HG02884 (cell line): ENCODE data around the gene ST3GAL3.

Experiments
- ATAC-seq: cut with Tn5 transposase; IDR thresholded peaks from one replicate; pipeline ENCODE4 v1.9.1; 2021; ENCODE audit warnings: mild to moderate bottlenecking, moderate library complexity; ENCODE audit not compliant: unreplicated experiment

Gene ST3GAL3

DNA sequence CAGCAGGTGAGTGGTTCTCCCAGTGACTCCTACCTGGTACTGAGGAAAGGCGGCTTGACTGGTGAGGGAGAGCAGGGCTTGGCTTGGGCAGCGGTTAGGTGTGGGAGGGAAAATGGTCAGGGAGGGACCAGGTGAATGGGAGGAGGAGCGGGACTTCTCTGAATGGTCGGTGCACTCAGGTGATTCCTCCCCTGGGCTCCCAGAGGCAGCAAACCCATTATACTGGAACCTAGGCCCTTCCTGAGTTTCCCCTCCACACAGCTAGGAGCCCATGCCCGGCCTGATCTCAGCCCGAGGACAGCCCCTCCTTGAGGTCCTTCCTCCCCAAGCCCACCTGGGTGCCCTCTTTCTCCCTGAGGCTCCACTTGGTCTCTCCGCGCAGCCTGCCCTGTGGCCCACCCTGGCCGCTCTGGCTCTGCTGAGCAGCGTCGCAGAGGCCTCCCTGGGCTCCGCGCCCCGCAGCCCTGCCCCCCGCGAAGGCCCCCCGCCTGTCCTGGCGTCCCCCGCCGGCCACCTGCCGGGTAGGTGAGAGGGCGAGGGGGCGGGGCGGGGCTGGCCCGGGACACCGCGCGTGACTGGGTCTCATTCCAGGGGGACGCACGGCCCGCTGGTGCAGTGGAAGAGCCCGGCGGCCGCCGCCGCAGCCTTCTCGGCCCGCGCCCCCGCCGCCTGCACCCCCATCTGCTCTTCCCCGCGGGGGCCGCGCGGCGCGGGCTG lies 228.5 kb downstream of the ST3GAL3 start:
- ATAC-seq, result no peak

DNA sequence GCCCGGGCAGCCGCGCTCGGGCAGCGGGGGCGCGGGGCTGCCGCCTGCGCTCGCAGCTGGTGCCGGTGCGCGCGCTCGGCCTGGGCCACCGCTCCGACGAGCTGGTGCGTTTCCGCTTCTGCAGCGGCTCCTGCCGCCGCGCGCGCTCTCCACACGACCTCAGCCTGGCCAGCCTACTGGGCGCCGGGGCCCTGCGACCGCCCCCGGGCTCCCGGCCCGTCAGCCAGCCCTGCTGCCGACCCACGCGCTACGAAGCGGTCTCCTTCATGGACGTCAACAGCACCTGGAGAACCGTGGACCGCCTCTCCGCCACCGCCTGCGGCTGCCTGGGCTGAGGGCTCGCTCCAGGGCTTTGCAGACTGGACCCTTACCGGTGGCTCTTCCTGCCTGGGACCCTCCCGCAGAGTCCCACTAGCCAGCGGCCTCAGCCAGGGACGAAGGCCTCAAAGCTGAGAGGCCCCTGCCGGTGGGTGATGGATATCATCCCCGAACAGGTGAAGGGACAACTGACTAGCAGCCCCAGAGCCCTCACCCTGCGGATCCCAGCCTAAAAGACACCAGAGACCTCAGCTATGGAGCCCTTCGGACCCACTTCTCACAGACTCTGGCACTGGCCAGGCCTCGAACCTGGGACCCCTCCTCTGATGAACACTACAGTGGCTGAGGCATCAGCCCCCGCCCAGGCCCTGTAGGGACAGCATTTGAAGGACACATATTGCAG lies 229.3 kb downstream of the ST3GAL3 start:
- ATAC-seq, result no peak

DNA sequence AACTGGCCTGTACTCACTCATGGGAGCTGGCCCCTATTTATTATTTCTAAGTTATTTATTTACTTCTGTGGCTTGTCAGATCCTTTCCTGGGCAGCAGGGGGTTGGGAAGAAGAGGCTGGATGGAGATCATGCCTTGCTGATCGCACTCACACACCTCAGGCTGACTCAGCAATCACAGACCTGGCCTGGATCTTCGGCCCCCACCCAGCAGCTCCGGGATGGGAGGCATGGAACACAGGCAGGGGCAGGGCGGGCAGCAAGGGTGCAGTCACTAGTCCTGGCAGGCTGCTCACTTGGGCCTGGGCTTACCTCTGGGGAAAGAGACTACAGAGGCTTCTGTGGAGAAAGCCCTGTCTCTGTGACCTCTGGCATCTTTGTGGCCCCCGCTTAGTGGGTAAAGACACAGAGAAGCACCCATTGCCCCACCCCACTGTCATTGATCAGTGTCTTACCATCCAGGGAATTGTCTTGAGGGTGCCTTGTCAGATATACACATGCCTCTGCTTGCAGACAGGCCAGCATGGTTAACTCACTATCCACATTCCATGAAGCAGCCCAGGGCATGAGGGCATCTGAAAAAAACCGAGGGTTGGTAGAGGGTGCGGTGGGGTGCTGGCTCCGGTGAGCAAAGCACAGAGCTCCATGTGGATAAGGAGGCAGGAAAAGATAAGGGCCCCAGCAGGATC lies 230.0 kb downstream of the ST3GAL3 start:
- ATAC-seq, result no peak

DNA sequence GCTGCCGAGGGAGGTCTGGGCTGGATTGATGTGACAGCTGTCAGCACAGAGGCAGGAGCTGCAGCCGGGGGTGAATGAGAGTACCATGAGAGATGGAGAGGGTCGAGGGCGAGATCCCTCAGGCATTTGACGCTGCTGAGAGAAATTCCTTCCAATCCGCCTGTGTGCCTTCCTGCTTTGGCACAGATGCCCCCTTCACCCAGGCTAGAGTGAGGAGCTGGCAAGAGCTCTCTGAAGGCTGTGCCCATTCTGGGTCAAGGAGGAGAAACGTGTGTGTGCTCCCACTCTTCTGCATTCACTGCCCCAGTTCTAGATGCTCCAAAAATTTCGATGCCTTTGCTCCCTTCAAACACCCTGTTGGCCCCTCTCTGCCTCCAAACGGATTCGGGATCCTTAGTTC lies 231.0 kb downstream of the ST3GAL3 start:
- ATAC-seq, result no peak

DNA sequence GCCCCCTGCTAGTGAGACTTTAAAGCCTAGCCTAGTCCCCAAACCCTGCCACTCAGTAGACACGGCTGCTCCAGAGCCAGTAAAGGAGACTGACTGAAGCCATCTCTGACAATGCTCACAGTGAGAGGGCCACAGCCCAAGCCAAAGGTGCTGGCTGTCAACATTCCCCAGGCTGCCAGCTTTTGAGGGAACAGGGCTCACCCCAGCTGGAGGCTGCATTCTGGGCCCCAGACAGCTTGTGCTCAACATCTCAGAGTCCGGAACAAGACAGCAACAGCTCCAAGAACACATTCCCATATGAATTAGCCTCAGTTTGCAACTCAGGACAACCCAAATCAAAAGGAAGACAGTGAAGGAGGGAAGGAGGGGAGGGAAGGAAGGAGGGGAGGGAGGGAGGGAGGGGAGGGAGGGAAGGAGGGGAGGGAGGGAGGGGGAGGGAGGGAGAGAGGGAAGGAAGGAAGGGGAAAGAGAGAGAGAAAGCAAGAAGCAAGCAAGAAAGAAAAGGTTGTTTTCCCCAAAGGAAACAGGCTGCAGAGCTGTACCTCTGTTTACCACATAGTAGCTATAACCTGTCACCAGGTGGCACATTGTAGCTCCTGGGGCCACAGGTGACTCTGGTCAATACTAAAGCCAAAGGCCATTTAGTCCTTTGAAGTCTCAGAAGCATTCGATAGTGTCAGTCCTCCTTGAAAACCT lies 231.7 kb downstream of the ST3GAL3 start:
- ATAC-seq, result no peak

DNA sequence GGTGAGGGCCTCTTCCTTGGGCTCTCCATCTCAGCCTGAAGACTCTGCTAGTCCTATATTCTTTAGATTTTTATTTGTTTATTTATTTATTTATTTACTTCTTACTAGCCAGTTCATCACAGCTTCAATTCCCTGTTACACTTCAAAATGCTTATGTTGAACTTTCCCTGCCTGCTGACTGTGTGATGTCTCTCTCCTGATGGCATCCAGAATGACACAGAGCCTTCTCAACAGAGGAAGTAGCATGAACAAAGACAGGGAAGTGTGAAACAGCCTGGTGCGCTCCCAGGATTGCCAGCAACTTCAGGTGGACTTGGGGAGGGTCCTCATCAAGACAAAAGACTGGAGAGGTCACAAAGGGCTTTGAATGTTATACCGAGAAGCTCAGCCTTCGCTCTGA lies 235.1 kb downstream of the ST3GAL3 start:
- ATAC-seq, result no peak

DNA sequence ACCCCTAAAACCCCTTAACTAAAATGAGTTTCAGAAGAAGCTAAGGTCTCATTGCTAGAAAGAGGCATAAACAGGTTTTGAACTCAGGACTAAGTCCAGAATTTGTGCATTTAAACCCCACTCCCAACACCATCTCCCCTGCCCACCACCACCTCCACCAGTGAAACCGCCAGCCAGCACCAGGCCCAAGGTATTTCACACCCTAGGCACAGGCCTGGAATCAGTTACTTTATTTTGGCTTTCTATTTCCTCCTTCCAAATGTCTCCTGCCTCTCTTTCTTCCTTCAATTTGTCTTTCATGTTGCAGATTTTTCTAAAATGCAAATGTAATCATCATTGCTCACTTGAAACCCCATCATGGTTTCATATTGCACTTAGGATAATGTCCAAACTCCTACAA lies 237.5 kb downstream of the ST3GAL3 start:
- no peak for ATAC-seq

DNA sequence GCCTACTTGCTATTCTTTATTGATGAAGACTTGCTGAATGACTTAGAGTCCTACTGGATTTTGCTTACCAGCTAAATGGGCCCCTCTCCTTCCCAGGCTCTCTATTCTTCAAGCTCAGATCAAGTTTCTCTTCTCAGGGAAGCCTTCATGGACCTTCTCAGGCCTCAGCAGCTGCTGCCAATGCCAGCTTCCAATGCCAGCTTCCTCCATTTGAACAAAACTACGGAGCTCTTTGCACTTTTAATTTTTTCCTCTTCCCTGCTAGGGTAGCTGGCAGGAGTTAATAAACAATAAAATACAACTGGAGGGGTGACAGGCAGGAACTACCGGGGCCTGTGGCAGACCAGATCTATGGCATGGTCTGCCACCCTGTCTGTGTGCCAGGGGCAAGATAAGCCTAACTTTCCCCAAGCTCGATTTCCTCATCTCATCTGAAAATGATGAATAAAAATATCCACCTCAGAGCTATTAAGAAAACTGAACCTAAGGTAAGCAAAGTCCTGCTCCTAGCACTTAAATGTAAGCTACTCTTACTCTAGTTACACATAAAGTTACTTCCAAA lies 238.4 kb downstream of the ST3GAL3 start:
- no peak for ATAC-seq

DNA sequence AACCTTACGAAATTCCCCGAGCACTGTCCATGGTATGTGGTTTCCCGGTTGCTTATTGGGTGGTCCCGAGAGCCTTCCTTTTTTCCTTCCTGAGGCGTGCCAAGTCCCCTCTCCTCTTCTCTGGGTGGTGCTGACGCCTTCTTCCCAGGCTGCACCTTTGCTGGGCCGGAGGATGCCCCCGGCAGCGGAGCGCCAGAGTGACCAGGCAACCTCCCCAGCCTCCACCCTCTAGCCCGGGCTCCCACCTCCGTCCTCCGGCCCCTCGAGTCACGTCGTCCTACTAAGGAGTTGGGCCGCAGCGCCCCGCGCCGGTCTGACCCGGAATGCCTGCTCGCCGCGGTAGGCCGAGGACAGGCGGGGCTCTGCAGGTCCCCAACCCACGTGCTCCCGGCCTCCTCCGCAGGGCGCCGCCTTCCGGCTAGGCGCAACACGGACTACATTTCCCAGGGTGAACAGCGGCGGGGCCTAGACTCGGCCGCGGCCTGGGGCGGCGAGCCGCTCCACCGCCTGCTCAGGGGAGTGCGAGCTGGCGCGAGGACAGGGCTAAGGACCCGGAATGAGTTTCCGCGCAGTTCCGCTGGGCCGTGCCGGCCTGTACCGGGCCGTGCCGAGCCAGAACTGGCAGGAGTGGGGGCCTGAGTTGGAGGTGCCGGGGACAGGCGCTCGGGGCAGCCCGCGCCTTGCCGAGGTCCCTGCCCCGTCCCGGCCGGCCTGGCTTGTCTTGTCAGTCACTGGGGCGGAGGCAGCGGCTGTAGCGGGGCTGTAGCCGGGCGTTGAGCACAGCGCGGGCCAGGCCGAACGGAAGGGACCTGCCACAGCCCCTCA lies 239.1 kb downstream of the ST3GAL3 start, which contains the start of gene IPO13:
IPO13 (plus strand) TSS at position 715 of the 825 bp plus-strand sequence. CDS start 651 bp downstream, outside the sequence.
- ATAC-seq, result peak; percentile 92

DNA sequence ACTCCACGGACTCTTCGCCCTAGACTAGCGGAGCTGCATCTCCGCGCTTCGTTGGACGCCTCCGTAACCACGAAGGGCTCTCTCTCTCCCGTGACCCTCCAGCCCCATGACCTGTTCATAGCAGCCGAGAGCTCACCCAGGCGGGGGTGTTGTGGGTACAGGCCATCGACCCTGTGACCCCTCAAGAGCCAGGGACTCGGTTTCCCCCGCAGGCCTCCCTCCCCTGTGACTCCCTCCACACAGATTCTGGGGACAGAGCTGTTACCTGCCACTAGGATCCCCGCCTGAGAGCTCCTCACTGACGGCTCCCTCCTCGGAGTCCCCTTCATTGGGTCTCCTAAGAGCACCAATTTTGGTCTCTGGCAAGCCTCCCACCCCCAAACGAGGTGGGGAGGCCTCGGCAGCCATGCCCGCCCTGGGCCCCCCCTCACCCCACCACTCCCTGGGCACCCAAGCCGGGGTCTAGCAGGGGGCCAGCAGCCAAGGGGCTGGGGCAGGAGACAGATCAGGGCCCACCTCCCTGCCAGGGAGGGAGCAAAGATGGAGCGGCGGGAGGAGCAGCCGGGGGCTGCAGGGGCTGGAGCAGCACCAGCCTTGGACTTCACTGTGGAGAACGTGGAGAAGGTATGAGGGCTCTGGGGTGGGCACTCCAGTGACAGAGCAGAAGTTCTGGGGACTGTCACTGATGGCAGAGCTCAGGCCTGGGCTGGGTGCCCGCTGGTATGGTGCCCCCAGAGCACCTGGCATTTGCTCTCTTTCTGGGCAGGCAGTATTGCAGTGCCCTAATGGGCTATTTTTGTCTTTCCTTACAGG lies 239.9 kb downstream of the ST3GAL3 start:
- peak; percentile 23 for ATAC-seq

DNA sequence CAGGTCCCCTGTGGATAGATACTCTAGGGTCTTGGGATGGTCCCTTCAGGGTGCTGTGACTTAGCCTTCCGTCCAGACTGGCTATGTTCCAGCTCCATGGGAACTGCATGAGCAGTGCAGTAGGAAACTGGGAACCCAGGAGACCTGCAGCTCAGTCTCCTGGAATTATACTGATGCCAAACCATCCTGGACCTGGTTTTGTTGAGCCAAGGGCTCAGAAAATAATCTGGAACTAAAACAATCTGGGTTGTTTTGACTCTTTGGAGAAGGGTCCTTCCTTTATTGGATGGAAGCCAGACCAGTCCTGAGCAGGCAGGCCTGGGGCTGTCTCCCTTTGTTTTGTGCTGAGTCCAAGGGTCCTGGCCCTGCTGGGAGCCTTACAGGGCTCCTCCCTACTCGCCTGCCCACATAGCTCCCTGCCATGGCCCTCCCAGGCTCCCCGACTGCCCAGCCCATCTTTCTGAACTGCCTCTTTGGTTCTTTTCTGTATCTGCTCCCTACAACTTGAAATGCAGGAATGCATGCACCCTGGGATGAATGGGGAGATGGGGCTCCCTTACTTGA lies 240.6 kb downstream of the ST3GAL3 start:
- no peak for ATAC-seq

DNA sequence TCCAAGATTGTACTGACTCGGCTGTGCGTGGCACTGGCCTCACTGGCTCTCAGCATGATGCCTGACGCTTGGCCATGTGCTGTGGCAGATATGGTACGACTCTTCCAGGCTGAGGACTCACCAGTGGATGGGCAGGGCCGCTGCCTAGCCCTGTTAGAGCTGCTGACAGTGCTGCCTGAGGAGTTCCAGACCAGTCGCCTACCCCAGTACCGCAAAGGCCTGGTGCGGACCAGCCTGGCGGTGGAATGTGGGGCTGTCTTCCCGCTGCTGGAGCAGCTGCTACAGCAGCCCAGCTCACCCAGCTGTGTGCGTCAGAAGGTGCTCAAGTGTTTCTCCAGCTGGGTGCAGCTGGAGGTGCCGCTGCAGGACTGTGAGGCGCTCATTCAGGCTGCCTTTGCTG lies 242.3 kb downstream of the ST3GAL3 start:
- no peak for ATAC-seq

DNA sequence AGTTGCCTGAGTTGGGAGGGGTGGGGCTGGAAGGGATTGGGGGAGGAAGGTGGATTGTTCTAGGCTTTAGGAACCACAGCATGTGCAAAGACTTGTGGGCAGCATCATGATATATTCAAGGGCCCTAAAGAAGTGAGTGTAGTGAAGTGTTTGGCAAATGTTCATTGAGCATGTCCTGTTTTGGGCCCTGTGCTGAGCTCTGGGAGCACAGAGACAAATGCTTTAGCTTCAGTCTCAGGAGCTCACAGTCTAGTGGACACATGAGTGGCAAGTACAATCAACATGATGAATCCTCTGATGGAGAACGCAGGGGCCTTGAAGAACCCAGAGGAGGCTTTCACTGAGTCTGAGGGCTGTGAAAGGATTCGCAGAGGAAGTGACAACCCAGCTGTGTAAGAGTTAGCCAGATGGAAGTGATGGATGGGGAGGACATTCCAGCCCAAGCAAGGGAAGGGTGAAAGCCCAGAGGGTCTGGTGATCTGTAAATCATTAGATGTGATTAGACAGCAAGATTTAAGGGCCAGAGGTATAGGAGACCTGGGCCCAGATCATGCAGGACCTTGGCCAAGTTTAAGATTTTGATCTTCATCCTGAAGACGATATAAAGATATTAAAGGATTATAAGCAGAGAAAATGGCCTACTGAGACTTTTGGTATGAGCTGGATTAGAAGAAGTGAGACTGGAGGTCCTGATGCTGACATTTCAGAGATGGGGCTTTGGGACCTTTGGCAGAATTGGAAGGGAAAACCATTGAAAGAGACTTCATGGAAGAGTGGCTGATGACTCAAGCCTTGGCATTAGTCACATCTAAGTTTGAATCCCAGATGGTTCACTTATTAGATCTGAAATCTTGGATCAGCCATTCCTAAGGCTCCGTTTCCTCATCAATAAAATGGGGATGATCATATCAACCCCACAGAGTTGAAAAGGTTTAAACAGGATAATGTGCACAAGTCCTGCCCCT lies 244.0 kb downstream of the ST3GAL3 start:
- ATAC-seq, result no peak

DNA sequence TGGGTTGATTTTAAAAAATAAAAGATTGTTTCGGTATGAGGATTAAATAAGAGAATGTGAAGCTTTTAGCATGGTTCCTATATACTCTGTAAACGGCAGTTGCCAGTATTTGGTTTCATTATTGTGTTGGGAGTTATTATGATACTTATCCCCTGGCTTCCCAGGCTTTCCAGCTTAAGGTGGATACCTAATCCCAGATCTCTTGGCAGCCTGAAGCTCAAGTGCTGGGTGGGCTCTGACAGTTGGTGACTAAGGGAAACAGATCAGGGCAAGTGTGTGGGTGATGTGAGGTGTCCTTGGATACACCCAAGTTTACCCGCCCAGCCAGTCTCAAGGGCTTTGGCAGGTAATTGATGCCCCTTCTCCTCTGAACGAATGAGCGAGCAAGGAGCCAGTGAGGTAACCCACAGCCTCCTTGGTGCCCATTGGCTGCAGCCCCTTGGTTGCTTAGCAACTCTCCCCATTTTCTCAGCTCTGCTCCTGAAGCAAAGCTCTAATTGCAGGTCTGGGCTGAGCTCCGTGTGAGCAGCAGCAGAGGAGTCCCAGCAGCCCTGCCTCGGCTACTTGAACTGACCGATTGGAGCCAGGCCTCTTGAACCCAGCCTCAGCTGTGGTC lies 245.5 kb downstream of the ST3GAL3 start:
- ATAC-seq, result no peak

DNA sequence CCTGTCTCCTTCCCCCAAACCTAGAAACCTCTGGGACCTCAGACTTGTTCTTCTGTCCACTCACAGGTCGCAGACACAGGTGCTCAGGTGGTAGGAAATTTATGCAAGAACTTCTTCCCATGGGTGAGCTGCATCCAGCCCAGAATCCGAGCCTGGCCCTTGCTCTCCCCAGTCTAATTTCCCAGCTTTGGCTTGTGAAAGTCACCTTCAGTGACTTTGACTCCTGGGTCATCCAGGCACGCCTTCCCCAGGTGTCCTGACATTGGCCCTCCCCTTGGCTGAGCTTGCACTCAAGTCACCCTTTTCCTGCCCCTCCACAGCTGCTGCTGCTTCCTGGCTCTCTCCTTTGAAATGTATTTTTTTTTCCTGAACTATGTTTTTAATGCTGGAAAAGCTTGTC lies 246.0 kb downstream of the ST3GAL3 start:
- ATAC-seq, result no peak

DNA sequence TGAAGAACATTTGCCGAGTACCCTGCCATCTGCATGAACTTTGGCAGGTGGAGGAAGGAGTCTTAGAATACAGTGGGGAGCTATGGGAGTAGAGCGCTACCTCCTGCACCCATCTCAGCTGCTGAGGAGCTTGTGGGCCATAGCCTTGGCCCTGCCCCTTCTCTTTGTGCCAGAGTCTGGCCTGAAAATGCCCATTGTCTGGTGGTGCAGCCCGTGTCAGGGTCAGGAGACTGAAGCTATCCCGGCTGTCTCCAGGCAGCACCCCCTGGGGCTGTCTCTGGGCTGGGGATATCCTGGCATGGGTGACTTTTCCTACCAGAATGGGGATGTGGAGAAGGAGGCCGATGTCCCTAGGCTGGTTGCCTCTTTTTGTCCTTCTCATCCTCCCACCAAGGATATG lies 246.7 kb downstream of the ST3GAL3 start:
- no peak for ATAC-seq

DNA sequence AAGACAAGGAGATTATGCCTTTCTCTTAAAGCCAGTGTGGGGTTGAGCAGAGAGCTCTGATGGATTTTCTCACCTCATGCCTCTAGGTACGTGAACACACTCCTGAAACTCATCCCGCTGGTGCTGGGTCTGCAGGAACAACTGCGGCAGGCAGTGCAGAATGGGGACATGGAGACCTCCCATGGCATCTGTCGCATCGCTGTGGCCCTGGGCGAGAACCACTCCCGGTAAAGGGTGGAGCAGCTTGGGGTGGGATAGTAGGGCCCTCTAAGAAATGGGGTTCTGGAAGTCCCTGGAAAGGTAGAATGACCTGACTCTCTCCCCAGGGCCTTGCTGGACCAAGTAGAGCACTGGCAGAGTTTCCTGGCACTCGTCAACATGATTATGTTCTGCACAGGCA lies 248.9 kb downstream of the ST3GAL3 start:
- no peak for ATAC-seq
